Activated CD4-positive, CD25-positive, alpha-beta regulatory T cell treated with anti-CD3 and anti-CD28 coated beads, Interleukin-2, amount 50 U/mL, for 72 hours (primary cell): ENCODE results near the gene GRIN3B.
"Not testable (repeated sequence)": the region's sequence is repeated elsewhere in the genome, so short reads cannot be mapped to it uniquely, and the experiment has no call there.

Experiments used
- DNase-seq: peaks from one replicate; pipeline ENCODE4 v3.0.0; 2021

The GRIN3B gene

DNA sequence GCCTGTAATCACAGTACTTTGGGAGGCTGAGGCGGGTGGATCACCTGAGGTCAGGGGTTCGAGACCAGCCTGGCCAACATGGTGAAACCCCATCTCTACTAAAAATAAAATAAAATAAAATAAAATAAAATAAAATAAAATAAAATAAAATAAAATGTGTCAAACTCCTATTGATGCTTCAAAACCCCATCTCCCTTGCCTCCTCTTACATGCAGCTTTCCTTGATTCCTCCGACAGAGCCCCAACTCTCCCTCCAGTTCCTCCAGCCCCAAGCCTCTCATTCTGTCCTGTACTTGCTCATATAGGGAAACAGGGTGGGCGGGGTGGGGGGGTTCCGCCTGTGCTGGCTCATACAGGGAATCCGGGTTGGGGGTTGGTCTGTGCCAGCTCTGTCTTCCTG lies 24.9 kb downstream of the GRIN3B start:
- DNase-seq: not testable (repeated sequence)

- DNase-seq: peak; percentile 74
These were observed 26.0 kb downstream of the GRIN3B start, which contains the start of gene CNN2 for GRCh38 chr19:1025960-1026782. TSS of gene CNN2 (plus strand) at chr19:1026608. CDS start at chr19:1026662, 54 bp downstream.

DNA sequence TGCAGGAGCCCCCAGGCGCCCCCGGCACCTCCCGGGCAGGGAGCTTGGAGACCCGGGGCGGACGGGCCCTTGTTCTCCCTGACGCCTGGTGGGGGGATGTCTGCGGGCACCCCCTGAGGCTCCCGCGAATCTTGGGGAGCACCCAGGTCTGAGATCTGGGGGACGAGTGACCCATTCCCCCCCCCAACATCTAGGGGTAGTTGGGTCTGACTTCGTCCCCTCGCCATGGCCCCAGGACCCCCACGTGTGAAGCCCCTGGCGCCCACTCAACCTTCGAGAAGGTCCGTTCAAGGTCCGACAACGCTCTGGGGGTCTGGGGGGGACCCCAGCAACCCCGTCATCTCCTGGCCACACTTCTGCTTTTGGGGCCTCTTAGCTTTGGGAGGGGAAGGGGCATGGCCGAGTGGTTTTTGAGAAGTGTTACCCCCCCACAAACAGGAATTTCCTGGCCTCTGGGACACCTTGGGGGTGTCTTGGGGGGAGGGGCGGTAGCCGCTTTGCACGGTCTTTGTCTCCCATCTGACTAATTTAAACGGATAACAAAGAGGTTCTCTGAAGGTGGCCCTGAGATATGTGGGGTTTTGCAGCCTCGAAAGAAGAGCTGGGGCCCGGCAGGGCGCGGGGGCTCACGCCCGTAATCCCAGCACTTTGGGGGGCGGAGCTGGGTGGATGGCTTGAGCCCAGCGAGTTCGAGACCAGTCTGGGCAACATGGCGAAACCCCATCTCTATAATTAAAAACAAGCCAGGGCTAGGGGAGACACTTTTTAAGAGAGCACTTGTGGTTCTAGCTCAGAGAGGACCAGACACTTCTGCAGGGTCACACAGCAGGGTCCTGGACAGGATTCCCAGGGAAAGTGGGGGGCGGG lies 26.8 kb downstream of the GRIN3B start:
- DNase-seq: no peak

GRCh38 chr19:1027650-1028061 lies 27.4 kb downstream of the GRIN3B start:
- DNase-seq: no peak

- DNase-seq: peak; percentile 67
These were observed 28.1 kb downstream of the GRIN3B start for GRCh38 chr19:1028062-1028926.

GRCh38 chr19:1032264-1032867 lies 32.1 kb downstream of the GRIN3B start:
- no peak for DNase-seq

DNA sequence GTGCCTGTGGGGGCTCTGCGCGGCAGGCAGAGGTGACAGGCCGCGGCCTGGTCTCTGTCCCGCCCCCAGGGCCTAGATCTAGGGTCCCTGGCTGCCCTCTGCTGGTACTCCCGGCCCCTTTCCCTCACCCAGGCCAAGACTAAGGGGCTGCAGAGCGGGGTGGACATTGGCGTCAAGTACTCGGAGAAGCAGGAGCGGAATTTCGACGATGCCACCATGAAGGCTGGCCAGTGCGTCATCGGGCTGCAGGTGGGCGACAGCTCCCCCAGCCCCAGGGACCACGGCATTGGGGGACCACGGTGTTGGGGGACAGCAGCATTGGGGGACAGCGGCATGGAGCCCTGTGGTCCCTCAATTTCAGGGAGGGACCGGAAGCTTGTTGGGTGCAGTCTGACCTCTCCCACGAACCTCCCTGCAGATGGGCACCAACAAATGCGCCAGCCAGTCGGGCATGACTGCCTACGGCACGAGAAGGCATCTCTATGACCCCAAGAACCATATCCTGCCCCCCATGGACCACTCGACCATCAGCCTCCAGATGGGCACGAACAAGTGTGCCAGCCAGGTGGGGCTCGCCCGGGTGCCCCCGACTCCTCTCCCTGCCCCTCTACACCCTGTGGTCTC lies 35.9 kb downstream of the GRIN3B start:
- no peak for DNase-seq

GRCh38 chr19:1037621-1038064 lies 37.4 kb downstream of the GRIN3B start:
- no peak for DNase-seq

DNA sequence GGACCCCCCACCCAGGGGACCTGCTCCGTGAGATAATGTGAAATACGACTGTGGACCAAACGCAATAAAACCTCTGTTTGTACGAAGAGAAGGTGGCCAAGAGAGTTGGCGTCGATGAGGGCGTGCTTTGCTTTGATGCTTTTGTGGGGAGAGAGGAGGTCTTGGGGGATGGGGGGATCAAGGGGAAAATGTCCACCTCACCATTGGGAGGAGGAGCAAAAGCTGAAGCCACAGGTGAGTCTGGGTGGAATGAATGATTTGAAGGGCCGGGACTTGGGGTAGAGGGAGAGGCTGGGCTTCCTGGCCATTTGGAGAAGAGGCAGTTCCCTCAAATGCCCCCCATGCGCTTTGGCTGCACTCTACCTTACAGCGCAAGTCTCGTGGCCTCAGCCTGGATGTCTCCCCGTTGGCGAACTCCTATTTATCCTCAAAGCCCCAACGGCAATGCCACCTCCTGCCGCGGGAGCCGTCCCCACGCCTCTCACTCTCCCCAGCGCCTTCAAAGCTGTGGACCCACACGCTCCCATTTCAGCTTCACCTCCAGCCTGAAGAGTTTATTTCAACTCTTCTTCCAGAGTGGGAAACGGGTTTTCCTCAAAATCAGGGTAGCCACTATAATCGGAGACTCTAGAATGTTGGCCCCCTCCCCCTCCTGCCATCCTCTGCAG lies 38.9 kb downstream of the GRIN3B start:
- DNase-seq: no peak

- DNase-seq: peak; percentile 100
These were observed 39.6 kb downstream of the GRIN3B start, which contains the start of gene ABCA7 for GRCh38 chr19:1039646-1040475. TSS of gene ABCA7 (plus strand) at chr19:1040107. CDS start at chr19:1041362, 1,255 bp downstream.

- DNase-seq: peak; percentile 90
These were observed 40.5 kb downstream of the GRIN3B start for GRCh38 chr19:1040476-1041271.

- no peak for DNase-seq
These were observed 41.1 kb downstream of the GRIN3B start for GRCh38 chr19:1041272-1041834.

DNA sequence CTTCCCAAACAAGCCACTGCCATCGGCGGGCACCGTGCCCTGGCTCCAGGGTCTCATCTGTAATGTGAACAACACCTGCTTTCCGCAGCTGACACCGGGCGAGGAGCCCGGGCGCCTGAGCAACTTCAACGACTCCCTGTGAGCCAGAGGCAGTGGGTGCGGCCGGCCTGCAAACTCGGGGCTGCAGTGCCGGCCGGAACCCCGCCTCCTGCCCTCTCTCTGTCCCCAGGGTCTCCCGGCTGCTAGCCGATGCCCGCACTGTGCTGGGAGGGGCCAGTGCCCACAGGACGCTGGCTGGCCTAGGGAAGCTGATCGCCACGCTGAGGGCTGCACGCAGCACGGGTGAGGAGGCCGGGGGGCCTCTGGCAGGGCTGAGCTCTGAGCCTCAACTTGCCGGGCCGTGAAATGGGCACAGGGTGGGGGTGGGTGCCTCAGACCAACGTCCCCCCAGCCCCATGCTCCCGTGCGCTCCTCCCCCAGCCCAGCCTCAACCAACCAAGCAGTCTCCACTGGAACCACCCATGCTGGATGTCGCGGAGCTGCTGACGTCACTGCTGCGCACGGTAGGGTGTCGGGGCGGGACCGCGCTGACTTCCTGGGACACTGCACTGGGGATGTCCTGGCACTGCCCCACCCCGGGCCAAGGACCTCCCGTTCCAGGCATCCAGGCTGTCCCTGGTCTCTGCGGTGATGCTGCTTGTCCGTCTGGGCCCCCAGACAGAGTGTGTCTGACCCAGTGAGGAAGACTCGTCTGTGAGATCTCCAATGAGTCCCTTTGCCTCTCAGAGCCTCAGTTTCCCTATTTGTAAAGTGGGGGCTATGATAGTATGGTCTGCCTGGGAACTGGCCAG lies 41.8 kb downstream of the GRIN3B start:
- no peak for DNase-seq

- no peak for DNase-seq
These were observed 42.7 kb downstream of the GRIN3B start for GRCh38 chr19:1042689-1043511.

GRCh38 chr19:1045247-1045603 lies 45.0 kb downstream of the GRIN3B start:
- DNase-seq: peak; percentile 77

DNA sequence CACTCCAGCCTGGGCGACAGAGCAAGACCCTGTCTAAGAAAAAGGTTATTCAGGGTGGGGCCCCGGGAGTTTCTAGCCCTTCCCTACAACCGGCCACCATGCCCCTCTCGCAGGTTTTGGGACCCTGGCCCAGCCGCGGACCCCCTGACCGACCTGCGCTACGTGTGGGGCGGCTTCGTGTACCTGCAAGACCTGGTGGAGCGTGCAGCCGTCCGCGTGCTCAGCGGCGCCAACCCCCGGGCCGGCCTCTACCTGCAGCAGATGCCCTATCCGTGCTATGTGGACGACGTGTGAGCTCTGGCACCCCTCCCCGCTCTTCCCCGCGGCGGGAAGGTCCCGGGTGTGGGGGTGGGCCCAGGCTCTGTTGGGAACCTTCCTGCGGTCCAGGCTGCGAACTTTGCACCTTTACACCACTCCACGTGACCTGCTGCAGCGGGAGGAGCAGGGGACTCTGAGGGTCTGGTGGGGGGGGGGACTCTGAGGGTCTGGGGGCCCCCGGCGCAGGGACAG lies 46.0 kb downstream of the GRIN3B start:
- no peak for DNase-seq
